ENCODE measurements around the gene ZNF878.

The ZNF878 gene

GRCh38 chr19:12055784-12056183, 3.0 kb upstream of the ZNF878 start:
- DNase-seq (ENCODE audit: low read depth), result no peak
- TF ChIP-seq CTCF (IDR thresholded peaks at IDR 0.05; ENCODE audit: control insufficient read depth, extremely low read depth, insufficient read depth), result no peak
- no peak overlapping the region for H3K4me3 ChIP-seq (ENCODE audit: low read depth, low read length)

- TF ChIP-seq CTCF (IDR thresholded peaks at IDR 0.05; ENCODE audit: control insufficient read depth, extremely low read depth, insufficient read depth), result no peak
- H3K4me3 ChIP-seq (ENCODE audit: low read depth, low read length), result peak overlapping the region; percentile 62
- DNase-seq (ENCODE audit: low read depth), result no peak
Observed at GRCh38 chr19:12052091-12052496, 667 bp downstream of the ZNF878 start.

- no peak for TF ChIP-seq CTCF (IDR thresholded peaks at IDR 0.05; ENCODE audit: control insufficient read depth, extremely low read depth, insufficient read depth)
- H3K4me3 ChIP-seq (ENCODE audit: low read depth, low read length), result no peak overlapping the region
- DNase-seq (ENCODE audit: low read depth), result no peak
Observed at GRCh38 chr19:12047868-12048267, 4.9 kb downstream of the ZNF878 start.

GRCh38 chr19:12043752-12044422, 8.9 kb downstream of the ZNF878 start:
- no peak for DNase-seq (ENCODE audit: low read depth)
- H3K4me3 ChIP-seq (ENCODE audit: low read depth, low read length), result no peak overlapping the region
- no peak for TF ChIP-seq CTCF (IDR thresholded peaks at IDR 0.05; ENCODE audit: control insufficient read depth, extremely low read depth, insufficient read depth)

- no peak for TF ChIP-seq CTCF (IDR thresholded peaks at IDR 0.05; ENCODE audit: control insufficient read depth, extremely low read depth, insufficient read depth)
- DNase-seq (ENCODE audit: low read depth), result no peak
- H3K4me3 ChIP-seq (ENCODE audit: low read depth, low read length), result no peak overlapping the region
Observed at GRCh38 chr19:12042893-12043292, 9.9 kb downstream of the ZNF878 start.

- peak within 1 kb of the TSS; percentile 90 for H3K4me3 ChIP-seq (ENCODE audit: low read depth, low read length)
- TF ChIP-seq CTCF (IDR thresholded peaks at IDR 0.05; ENCODE audit: control insufficient read depth, extremely low read depth, insufficient read depth), result no peak
- DNase-seq (ENCODE audit: low read depth), result peak; percentile 94
Observed at GRCh38 chr19:12035220-12036172, 17.3 kb downstream of the ZNF878 start, which contains the start of gene ZNF433. TSS of gene ZNF433 (minus strand) at chr19:12035679. CDS start at chr19:12035539, 140 bp downstream.

Data from LNCaP clone FGC (cell line).